GM18499 (cell line): Measurements from ENCODE around the gene DSCAML1.
"Not testable (repeated sequence)": the region's sequence is repeated elsewhere in the genome, so short reads cannot be mapped to it uniquely, and the experiment has no call there.

Source experiments
- ATAC-seq: cut with Tn5 transposase; IDR thresholded peaks from one replicate; pipeline ENCODE4 v1.9.1; 2021; ENCODE audit warnings: moderate number of reproducible peaks; ENCODE audit not compliant: insufficient read depth, unreplicated experiment

Gene DSCAML1

GRCh38 chr11:117409511-117409910 is 387.5 kb downstream of the DSCAML1 start:
- no peak for ATAC-seq

- no peak for ATAC-seq
These were observed 388.7 kb downstream of the DSCAML1 start for GRCh38 chr11:117408356-117408755.

- no peak for ATAC-seq
These were observed 390.0 kb downstream of the DSCAML1 start for GRCh38 chr11:117407016-117407415.

GRCh38 chr11:117405898-117406297 is 391.1 kb downstream of the DSCAML1 start:
- ATAC-seq: not testable (repeated sequence)

- ATAC-seq: not testable (repeated sequence)
These were observed 397.7 kb downstream of the DSCAML1 start for GRCh38 chr11:117399100-117399840.

- not testable (repeated sequence) for ATAC-seq
These were observed 398.4 kb downstream of the DSCAML1 start for GRCh38 chr11:117398618-117399017.

GRCh38 chr11:117396970-117397369 is 400.0 kb downstream of the DSCAML1 start:
- ATAC-seq: no peak

GRCh38 chr11:117395476-117395875 is 401.5 kb downstream of the DSCAML1 start:
- no peak for ATAC-seq

- ATAC-seq: no peak
These were observed 402.6 kb downstream of the DSCAML1 start for GRCh38 chr11:117394221-117394925.

- ATAC-seq: no peak
These were observed 404.0 kb downstream of the DSCAML1 start for GRCh38 chr11:117392979-117393378.

GRCh38 chr11:117392001-117392690 is 404.9 kb downstream of the DSCAML1 start:
- ATAC-seq: no peak

GRCh38 chr11:117391181-117391580 is 405.8 kb downstream of the DSCAML1 start:
- no peak for ATAC-seq

GRCh38 chr11:117390743-117391142 is 406.3 kb downstream of the DSCAML1 start:
- ATAC-seq: no peak

- no peak for ATAC-seq
These were observed 408.8 kb downstream of the DSCAML1 start for GRCh38 chr11:117387992-117388755.

GRCh38 chr11:117385906-117386305 is 411.1 kb downstream of the DSCAML1 start:
- no peak for ATAC-seq

GRCh38 chr11:117385471-117385870 is 411.5 kb downstream of the DSCAML1 start:
- no peak for ATAC-seq

GRCh38 chr11:117384045-117384444 is 413.0 kb downstream of the DSCAML1 start:
- ATAC-seq: no peak

GRCh38 chr11:117382746-117383145 is 414.3 kb downstream of the DSCAML1 start:
- no peak for ATAC-seq

GRCh38 chr11:117381481-117382387 is 415.3 kb downstream of the DSCAML1 start:
- ATAC-seq: no peak
